ENCODE results near the gene ADGRA1.
A peak's percentile ranks its signal among the peaks of the same experiment; 100 is the strongest.

Gene ADGRA1

DNA sequence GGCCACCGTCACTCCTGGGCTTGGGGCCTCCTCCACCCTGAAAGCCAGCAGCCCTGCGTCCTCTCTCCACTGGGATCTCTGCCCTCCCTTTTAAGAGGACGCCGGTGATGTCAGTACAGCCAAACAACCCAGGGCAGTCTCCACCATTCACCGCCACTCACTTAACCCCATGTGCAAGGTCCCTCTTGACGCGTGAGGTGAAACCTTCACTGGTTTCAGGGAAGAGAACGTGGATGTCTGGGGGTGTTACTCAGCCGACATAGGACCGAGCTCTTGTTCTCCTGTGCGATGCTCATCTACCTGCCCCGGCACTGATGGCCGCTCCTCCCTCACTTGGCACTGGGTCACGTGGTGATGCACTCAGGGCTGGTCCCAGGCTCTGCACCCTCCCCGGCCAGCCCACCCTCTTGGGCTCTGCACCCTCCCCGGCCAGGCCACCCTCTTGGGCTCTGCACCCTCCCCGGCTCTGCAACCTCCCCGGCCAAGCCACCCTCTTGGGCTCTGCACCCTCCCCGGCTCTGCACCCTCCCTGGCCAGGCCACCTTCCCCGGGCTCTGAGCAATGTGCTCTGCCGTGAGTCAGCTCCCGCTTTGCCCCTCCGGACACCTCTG, 36.1 kb downstream of the ADGRA1 start:
- TF ChIP-seq, protein P1, sequence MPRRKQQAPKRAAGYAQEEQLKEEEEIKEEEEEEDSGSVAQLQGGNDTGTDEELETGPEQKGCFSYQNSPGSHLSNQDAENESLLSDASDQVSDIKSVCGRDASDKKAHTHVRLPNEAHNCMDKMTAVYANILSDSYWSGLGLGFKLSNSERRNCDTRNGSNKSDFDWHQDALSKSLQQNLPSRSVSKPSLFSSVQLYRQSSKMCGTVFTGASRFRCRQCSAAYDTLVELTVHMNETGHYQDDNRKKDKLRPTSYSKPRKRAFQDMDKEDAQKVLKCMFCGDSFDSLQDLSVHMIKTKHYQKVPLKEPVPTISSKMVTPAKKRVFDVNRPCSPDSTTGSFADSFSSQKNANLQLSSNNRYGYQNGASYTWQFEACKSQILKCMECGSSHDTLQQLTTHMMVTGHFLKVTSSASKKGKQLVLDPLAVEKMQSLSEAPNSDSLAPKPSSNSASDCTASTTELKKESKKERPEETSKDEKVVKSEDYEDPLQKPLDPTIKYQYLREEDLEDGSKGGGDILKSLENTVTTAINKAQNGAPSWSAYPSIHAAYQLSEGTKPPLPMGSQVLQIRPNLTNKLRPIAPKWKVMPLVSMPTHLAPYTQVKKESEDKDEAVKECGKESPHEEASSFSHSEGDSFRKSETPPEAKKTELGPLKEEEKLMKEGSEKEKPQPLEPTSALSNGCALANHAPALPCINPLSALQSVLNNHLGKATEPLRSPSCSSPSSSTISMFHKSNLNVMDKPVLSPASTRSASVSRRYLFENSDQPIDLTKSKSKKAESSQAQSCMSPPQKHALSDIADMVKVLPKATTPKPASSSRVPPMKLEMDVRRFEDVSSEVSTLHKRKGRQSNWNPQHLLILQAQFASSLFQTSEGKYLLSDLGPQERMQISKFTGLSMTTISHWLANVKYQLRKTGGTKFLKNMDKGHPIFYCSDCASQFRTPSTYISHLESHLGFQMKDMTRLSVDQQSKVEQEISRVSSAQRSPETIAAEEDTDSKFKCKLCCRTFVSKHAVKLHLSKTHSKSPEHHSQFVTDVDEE (CRISPR knock-in tag; IDR thresholded peaks at IDR 0.05) = no peak
- TF ChIP-seq, protein P2, sequence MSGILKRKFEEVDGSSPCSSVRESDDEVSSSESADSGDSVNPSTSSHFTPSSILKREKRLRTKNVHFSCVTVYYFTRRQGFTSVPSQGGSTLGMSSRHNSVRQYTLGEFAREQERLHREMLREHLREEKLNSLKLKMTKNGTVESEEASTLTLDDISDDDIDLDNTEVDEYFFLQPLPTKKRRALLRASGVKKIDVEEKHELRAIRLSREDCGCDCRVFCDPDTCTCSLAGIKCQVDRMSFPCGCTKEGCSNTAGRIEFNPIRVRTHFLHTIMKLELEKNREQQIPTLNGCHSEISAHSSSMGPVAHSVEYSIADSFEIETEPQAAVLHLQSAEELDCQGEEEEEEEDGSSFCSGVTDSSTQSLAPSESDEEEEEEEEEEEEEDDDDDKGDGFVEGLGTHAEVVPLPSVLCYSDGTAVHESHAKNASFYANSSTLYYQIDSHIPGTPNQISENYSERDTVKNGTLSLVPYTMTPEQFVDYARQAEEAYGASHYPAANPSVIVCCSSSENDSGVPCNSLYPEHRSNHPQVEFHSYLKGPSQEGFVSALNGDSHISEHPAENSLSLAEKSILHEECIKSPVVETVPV (CRISPR knock-in tag; IDR thresholded peaks at IDR 0.05) = no peak
- TF ChIP-seq PPARA (CRISPR knock-in tag; IDR thresholded peaks at IDR 0.05; ENCODE audit: borderline replicate concordance) (no peak), ZNF565 (CRISPR knock-in tag; conservative IDR thresholded peaks at IDR 0.05; ENCODE audit: low read depth) (no peak), RARB (CRISPR knock-in tag; IDR thresholded peaks at IDR 0.05) (no peak), ESRRG (CRISPR knock-in tag; IDR thresholded peaks at IDR 0.05) (no peak), GLIS3 (CRISPR knock-in tag; IDR thresholded peaks at IDR 0.05) (no peak), TOX (CRISPR knock-in tag; IDR thresholded peaks at IDR 0.05; ENCODE audit: borderline replicate concordance) (no peak), SNAI2 (CRISPR knock-in tag; IDR thresholded peaks at IDR 0.05) (no peak), ZFP3 (CRISPR knock-in tag; IDR thresholded peaks at IDR 0.05) (no peak)
- TF ChIP-seq, protein P3, sequence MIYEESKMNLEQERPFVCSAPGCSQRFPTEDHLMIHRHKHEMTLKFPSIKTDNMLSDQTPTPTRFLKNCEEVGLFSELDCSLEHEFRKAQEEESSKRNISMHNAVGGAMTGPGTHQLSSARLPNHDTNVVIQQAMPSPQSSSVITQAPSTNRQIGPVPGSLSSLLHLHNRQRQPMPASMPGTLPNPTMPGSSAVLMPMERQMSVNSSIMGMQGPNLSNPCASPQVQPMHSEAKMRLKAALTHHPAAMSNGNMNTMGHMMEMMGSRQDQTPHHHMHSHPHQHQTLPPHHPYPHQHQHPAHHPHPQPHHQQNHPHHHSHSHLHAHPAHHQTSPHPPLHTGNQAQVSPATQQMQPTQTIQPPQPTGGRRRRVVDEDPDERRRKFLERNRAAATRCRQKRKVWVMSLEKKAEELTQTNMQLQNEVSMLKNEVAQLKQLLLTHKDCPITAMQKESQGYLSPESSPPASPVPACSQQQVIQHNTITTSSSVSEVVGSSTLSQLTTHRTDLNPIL (CRISPR knock-in tag; IDR thresholded peaks at IDR 0.05; ENCODE audit: low read depth) = no peak
- ATAC-seq = no peak

DNA sequence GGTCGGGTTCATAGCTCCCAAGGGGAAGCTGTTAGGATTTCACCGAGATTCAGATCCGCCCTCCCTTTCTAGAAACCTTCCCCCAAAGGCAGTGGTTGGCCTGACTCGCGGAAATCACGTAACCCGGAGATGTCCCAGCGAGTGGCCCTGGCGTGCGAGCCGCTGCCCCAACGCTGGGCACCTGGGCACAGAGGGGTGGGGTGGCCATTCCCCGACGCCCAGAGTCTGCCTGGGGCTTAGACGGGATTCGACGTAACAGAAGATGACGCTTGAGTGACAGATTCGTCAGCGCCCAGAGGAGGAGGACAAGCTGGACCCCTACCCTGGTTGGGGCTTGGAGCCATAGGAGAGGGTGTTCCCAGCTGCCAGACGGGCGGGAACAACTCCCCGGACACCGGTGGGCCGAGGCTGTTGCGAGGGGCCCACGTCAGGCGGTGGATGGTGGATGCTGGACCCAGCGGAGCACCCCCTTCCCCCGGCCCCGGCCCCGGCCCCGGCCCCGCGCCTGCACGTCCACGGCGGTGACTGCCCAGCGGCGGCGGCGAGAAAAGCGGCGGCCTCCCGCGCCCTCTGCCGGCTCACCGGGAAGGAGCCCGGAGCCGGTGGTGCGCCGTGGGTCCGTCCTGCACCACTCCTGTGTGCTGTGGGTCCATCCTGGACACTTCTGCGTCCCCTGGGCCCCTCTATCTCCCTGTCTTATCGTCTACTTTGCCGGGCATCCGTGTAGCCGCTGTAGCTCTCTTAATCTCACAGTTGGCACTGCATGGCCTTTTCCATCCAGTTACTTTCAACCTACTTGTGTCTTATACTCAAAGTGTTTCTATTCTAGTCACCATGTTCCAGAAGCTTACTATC, 36.9 kb downstream of the ADGRA1 start:
- no peak for TF ChIP-seq ZFP30 (CRISPR knock-in tag; IDR thresholded peaks at IDR 0.05)
- peak; percentile 60; the same call in 2 of the 3 replicates for ATAC-seq

DNA sequence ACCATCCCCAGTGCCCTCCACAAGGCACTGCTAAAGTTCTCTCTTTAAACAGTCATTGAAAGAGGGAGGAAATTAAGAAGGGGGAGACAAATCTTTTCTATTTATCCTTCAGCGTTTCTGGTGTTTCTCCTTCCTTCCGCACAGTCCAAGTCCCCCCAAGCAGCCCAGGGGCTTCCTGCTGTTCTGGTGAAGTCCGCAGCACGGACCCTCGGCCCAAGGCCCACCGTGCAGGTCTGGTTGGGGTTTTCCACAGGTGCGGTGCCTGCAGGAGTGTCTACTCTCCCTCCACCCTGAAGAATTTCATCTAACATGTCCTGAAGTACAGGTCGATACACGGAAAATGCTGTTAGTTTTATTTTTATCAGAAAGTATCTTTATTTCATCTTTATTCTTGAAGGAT, 38.2 kb downstream of the ADGRA1 start:
- ATAC-seq = no peak
- TF ChIP-seq, protein P3 (CRISPR knock-in tag; IDR thresholded peaks at IDR 0.05; ENCODE audit: low read depth) = no peak
- TF ChIP-seq, protein P4, sequence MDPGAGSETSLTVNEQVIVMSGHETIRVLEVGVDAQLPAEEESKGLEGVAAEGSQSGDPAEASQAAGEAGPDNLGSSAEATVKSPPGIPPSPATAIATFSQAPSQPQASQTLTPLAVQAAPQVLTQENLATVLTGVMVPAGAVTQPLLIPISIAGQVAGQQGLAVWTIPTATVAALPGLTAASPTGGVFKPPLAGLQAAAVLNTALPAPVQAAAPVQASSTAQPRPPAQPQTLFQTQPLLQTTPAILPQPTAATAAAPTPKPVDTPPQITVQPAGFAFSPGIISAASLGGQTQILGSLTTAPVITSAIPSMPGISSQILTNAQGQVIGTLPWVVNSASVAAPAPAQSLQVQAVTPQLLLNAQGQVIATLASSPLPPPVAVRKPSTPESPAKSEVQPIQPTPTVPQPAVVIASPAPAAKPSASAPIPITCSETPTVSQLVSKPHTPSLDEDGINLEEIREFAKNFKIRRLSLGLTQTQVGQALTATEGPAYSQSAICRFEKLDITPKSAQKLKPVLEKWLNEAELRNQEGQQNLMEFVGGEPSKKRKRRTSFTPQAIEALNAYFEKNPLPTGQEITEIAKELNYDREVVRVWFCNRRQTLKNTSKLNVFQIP (CRISPR knock-in tag; IDR thresholded peaks at IDR 0.05; ENCODE audit: borderline replicate concordance, low read depth) = no peak
- no peak for TF ChIP-seq OSR1 (CRISPR knock-in tag; IDR thresholded peaks at IDR 0.05)
- no peak for TF ChIP-seq ZNF8 (CRISPR knock-in tag; IDR thresholded peaks at IDR 0.05)

DNA sequence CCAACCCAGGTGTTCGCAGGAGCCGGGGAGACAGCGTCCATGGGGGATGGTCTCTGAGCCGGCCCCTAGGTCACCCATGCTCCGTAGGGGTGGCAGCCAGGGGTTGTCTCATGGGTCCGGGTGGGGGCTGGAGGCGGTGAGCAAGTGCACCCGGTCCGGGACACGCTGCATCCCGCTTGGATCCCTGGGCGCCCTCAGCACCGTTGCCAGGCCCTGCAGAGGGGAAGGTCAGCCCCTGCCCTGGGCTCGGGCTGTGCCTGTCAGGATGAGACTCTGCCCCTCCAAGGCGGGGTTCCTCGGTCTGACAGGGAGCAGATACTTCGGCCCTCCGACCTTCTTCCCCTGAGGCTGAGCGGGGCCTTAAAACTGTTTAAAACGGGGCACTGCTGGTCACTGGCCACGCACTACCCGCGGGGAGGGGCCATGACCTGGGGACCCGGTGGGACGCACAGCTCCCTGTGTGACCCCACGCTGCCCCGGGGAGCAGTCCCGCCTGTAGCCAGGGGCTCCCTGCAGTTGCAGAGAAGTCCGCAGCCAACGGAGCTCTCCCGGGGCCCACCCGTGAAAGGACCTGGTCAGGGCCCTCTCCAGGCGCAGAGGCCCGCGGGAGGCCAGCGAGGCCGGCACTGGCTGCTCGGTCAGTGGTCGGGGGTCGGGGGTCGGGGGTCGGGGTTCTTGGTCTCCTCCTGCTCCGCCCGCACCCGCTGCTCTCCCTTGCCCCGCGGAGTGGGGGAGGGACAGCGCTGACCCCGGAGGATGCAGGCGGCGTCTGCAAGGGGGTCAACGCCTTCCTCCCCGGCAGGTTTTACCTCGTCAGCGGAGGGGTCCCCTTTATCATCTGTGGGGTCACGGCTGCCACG, 38.9 kb downstream of the ADGRA1 start:
- no peak for ATAC-seq
- TF ChIP-seq ZNF565 (CRISPR knock-in tag; conservative IDR thresholded peaks at IDR 0.05; ENCODE audit: low read depth) (no peak), TCF4 (CRISPR knock-in tag; IDR thresholded peaks at IDR 0.05; ENCODE audit: borderline replicate concordance) (no peak), ZC3H10 (CRISPR knock-in tag; IDR thresholded peaks at IDR 0.05) (no peak), ISL1 (CRISPR knock-in tag; IDR thresholded peaks at IDR 0.05) (no peak), PPARA (CRISPR knock-in tag; IDR thresholded peaks at IDR 0.05; ENCODE audit: borderline replicate concordance) (no peak), BACH2 (CRISPR knock-in tag; IDR thresholded peaks at IDR 0.05; ENCODE audit: borderline replicate concordance) (no peak)
- TF ChIP-seq, protein P2 (CRISPR knock-in tag; IDR thresholded peaks at IDR 0.05) = no peak
- TF ChIP-seq, protein P1 (CRISPR knock-in tag; IDR thresholded peaks at IDR 0.05) = no peak
